GM12878 (cell line): ENCODE data around the gene SYNJ2BP. TPM values are rescaled to one million over a fixed set of nuclear protein-coding genes. Genes with fewer than 3 reads are reported as not detected.
"Not testable (repeated sequence)": the region's sequence is repeated elsewhere in the genome, so short reads cannot be mapped to it uniquely, and the experiment has no call there.

ENCODE experiments used
- ATAC-seq: fragments of 200-7000 bp; cut with Tn5 transposase; 3 replicates; pipeline ENCODE4 v1.9.1; 2020; ENCODE audit warnings: mild to moderate bottlenecking, moderate library complexity
- BruUV-seq: library from RNA; stranded (reverse); fragments of 400-500 nt; replicated peaks from 2 replicates; lab custom pipeline; 2021; lab: Mats Ljungman, UMichigan
- CTCF ChIA-PET: fragments of 300-600 bp; sonication (Branson Sonifier 250); formaldehyde crosslinking; extraction: SDS; loops from one replicate; lab custom pipeline; 2021; ENCODE audit warnings: inconsistent platforms; lab: Yijun Ruan, JAX
- POLR2A ChIA-PET: fragments of 350-600 bp; formaldehyde crosslinking; extraction: SDS; loops from one replicate; lab custom pipeline; 2021; ENCODE audit warnings: inconsistent platforms; lab: Charles Lee
- RAD21 ChIA-PET: fragments of 300-600 bp; sonication (Branson Sonifier 250); formaldehyde crosslinking; loops from one replicate; lab custom pipeline; 2023; ENCODE audit warnings: antibody characterized with exemption; ENCODE audit not compliant: unreplicated experiment; lab: Charles Lee
- SMC1A ChIA-PET: fragments of 300-600 bp; sonication (Branson Sonifier 250); formaldehyde crosslinking; loops from one replicate; lab custom pipeline; 2023; ENCODE audit not compliant: unreplicated experiment, uncharacterized antibody; lab: Charles Lee
- DNase-seq: peaks from one replicate; pipeline ENCODE4 v3.0.0-alpha.2; 2011; ENCODE audit warnings: low read depth, low spot score
- FAIRE-seq: peaks from 3 replicates; lab custom pipeline; 2011; peaks lifted over from hg19 to GRCh38; lab: Jason Lieb, UNC
- H2AFZ ChIP-seq: 2 replicates; pipeline ENCODE4 v1.6.0; 2011; ENCODE audit warnings: low read depth, low read length, control low read depth; ENCODE audit not compliant: control insufficient read depth
- H3K27ac ChIP-seq: 2 replicates; pipeline ENCODE4 v1.5.1; 2011; ENCODE audit warnings: control low read depth; ENCODE audit not compliant: control insufficient read depth, insufficient read depth
- H3K27me3 ChIP-seq, 2 experiments: replicated peaks in 1 of 2; 2 replicates each; pipeline versions ENCODE4 v1.6.0 to v1.6.1; 2011; ENCODE audit warnings: low read length in 1 of 2; ENCODE audit not compliant: control insufficient read depth in 2 of 2, insufficient read depth in 2 of 2
- H3K36me3 ChIP-seq, 2 experiments: 2 replicates each; pipeline ENCODE4 v1.5.1; 2011; ENCODE audit warnings: low read length in 1 of 2; ENCODE audit not compliant: control insufficient read depth in 2 of 2, insufficient read depth in 2 of 2
- H3K4me1 ChIP-seq: 2 replicates; pipeline ENCODE4 v1.6.1; 2011; ENCODE audit warnings: mild to moderate bottlenecking, low read length, moderate library complexity, mixed read lengths; ENCODE audit not compliant: control insufficient read depth, insufficient read depth
- H3K4me2 ChIP-seq: 2 replicates; pipeline ENCODE4 v1.6.0; 2011; ENCODE audit warnings: control low read depth; ENCODE audit not compliant: control insufficient read depth, insufficient read depth
- H3K4me3 ChIP-seq: fragments of 200-600 bp; sonication (generic); 2 replicates; pipeline ENCODE4 v1.5.1; 2016
- H3K79me2 ChIP-seq: 2 replicates; pipeline ENCODE4 v1.6.0; 2011; ENCODE audit warnings: low read length; ENCODE audit not compliant: control insufficient read depth, insufficient read depth
- H3K9ac ChIP-seq: 2 replicates; pipeline ENCODE4 v1.8.0; 2011; ENCODE audit warnings: low read length, control low read depth, mixed read lengths; ENCODE audit not compliant: control insufficient read depth, insufficient read depth
- H3K9me3 ChIP-seq: replicated peaks from 3 replicates; pipeline ENCODE4 v1.5.1; 2011; ENCODE audit warnings: mild to moderate bottlenecking, low read length; ENCODE audit not compliant: control insufficient read depth, insufficient read depth
- H4K20me1 ChIP-seq: 2 replicates; pipeline ENCODE4 v1.6.0; 2011; ENCODE audit not compliant: control insufficient read depth, insufficient read depth
- WGBS: methylation state at CpG from one replicate; pipeline ENCODE4 v1.1.6; 2016; ENCODE audit warnings: low lambda C conversion rate; ENCODE audit not compliant: insufficient replicate concordance, insufficient coverage; ENCODE audit errors: missing lambda C conversion rate; 5-methylcytosine and 5-hydroxymethylcytosine counted together
- in situ Hi-C: fragments of 300-500 bp; cut with MboI; formaldehyde crosslinking; loops from 9 replicates; pipeline ENCODE4 v1.14.3; 2018; ENCODE audit warnings: mixed read lengths
- intact Hi-C: fragments of 100-400 bp; cut with micrococcal nuclease; formaldehyde crosslinking; loops from one replicate; pipeline ENCODE4 v1.14.2; 2022; ENCODE audit not compliant: unreplicated experiment
- polyA plus RNA-seq, 11 experiments: library from polyadenylated mRNA; depleted of rRNA in 4 of 11; unstranded in 6 of 11; stranded (reverse) in 5 of 11; fragments of >200 nt; fragmentation: Nextera tagmentation in 4 of 11; fragmentation: Illumina TruSeq in 1 of 11; extraction: Ambion mirVana in 4 of 11; extraction: Trizol in 1 of 11; gene quantifications; 1 replicate in 1 of 11; 2 replicates in 10 of 11; pipeline versions ENCODE4 v1.2.1 to v1.2.3, GENCODE V29; 2011 to 2016; ENCODE audit warnings: inconsistent platforms in 2 of 11, missing spikeins in 2 of 11, low read depth in 1 of 11
- total RNA-seq, 4 experiments: library from RNA; depleted of rRNA in 3 of 4; stranded (reverse); fragments of >200 nt in 3 of 4; fragmentation: Illumina TruSeq in 1 of 4; extraction: Trizol in 1 of 4; gene quantifications; 2 replicates each; pipeline versions ENCODE4 v1.2.1 to v1.2.3, GENCODE V29; 2013 to 2021

SYNJ2BP gene
- total and polyA plus RNA-seq, 10 of the 15 experiments (the other 5 are each of a cell fraction or from before 2014, with no cell fraction given), result 8.0 to 27.5 (median 17.5) TPM

DNA sequence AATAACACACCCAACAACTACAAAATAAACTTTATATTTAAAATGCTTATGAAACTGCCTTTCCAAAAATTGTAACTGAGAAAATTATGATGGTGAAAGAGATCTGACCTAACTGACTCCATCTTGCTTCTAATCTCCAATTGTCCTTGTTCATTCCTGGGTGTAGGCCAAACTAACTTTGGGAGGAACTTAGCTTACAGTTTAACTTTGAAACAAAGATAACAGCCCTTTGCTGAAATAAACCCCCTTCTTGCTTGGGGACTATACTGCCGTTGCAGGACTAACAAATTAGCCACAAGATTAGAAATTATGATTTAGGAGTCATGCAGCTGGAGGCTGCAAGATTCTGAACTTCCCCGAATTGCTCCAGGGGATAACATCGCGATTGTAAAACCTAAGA, 10.7 kb downstream of the SYNJ2BP start:
- H2AFZ ChIP-seq, ATAC-seq, DNase-seq, H3K27ac ChIP-seq, in situ Hi-C loops, H3K4me3 ChIP-seq, POLR2A ChIA-PET, H3K9me3 ChIP-seq, H4K20me1 ChIP-seq, H3K4me2 ChIP-seq, H3K9ac ChIP-seq, H3K79me2 ChIP-seq, H3K27me3 ChIP-seq, FAIRE-seq, RAD21 ChIA-PET, intact Hi-C loops, SMC1A ChIA-PET, BruUV-seq, H3K4me1 ChIP-seq, H3K36me3 ChIP-seq: not testable (repeated sequence)
- CTCF ChIA-PET, result interaction anchor here (1.4 kb wide), 1 partner anchor 16 kb away, joined by 3 read pairs; no protein-coding TSS in a partner anchor
- WGBS, result 84% methylated on average over 4 of the region's 4 CpGs

DNA sequence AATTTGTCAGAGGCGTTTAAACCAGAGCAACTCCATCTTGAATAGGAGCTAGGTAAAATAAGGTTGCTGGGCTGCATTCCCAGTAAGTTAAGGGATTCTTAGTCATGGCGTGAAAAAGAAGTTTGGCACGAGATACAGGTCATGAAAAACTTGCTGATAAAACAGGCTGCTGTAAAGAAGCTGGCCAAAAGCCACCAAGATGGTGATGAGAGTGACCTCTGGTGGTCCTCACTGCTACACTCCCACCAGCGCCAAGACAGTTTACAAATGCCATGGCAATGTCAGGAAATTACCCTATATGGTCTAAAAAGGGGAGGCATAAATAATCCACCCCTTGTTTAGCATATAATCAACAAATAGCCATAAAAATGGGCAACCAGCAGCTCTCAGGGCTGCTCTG, 13.6 kb downstream of the SYNJ2BP start:
- H4K20me1 ChIP-seq, H3K9me3 ChIP-seq, H3K9ac ChIP-seq, H3K4me1 ChIP-seq, ATAC-seq, FAIRE-seq, H3K27ac ChIP-seq, DNase-seq, RAD21 ChIA-PET, H3K36me3 ChIP-seq, POLR2A ChIA-PET, H3K4me2 ChIP-seq, H3K79me2 ChIP-seq, H2AFZ ChIP-seq, H3K27me3 ChIP-seq, in situ Hi-C loops, BruUV-seq, CTCF ChIA-PET, intact Hi-C loops, H3K4me3 ChIP-seq: not testable (repeated sequence)
- SMC1A ChIA-PET, result interaction anchor here (0.8 kb wide), 1 partner anchor 63 kb away, joined by 3 read pairs; no protein-coding TSS in a partner anchor
- WGBS, result 91% methylated on average over 4 of the region's 4 CpGs
